Activated naive CD4-positive, alpha-beta T cell treated with anti-CD3 and anti-CD28 coated beads, Interleukin-2, amount 50 U/mL, for 16 hours (primary cell): ENCODE measurements around the gene USP15.

Source experiments
- DNase-seq: peaks from one replicate; pipeline ENCODE4 v3.0.0-alpha.2; 2020

USP15 gene

DNA sequence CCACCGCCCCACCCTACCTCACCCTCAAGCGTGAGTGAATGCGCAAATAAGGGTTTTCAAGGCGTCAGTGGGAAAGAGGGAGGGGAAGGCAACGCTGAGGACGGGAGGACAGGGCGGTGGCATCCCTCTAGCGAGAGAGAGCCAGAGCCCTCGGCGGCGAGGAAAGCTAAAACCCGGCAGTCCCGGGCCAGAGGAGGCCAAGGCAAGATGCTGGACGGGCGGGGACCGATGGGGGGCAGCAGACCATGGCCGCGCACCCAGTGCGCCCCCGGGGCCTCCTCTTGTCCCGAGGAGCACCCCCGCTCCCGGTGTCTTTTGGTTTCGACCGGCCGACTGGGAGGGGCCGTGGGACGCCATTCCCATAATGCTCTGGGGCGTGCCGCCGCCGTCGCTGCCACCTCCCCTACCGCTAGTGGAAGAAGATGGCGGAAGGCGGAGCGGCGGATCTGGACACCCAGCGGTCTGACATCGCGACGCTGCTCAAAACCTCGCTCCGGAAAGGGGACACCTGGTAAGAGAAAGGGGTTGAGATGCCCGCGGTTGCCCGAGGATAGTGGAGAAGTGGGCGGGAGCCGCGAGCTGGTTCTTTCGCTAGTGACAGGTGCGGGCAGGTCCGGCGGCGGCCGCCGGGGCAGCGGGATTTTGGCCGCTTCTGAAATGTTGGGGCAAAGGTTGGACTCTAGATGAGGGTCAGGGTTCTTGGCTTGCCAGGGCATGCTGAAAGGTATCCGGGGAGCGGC, at the start of gene USP15:
Gene USP15 (plus strand): TSS at position 412 of the 740 bp plus-strand sequence. CDS start 11 bp downstream, at position 423.
- DNase-seq: peak; percentile 96

DNA sequence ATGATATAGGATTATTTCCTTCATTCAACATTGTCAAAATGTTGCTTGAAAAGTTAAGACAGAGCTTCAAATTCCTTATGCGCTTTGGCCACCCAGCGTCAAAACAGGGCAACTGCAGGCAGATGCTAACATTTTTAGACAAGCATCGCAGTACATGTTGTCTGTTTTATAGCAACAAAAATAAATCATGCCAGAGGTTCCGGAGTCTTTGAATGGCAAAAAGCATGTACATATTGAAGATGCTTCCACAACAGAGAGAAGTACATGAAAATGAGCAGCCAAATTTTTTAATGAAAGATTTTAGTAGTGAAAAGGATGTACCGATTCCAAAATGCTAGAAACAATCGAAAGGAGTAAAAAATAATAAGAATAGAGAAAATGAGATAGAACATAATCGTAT, 49.8 kb upstream of the USP15 start:
- peak; percentile 49 for DNase-seq

- no peak for DNase-seq
These were observed 48.7 kb upstream of the USP15 start for GRCh38 chr12:62211510-62211909.

DNA sequence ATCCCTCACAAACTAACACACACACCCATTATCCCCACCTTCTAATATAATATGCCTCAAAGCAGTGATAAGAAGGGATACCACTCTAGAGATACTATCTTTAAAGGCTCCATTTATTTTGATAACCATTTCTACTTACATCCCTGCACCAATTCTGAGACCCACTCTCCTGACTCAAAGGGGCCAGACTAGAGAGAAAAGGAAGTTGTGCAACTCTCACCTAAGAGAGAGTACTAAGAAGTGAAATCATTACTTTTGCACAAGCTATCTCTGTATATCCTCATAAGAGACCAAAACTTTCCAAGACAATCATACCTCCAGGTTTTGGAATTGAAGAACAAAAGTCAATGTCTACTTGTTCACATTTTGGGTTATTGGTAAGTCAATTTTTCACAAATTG, 45.4 kb upstream of the USP15 start:
- DNase-seq: no peak

GRCh38 chr12:62215506-62215905, 44.7 kb upstream of the USP15 start:
- DNase-seq: no peak

DNA sequence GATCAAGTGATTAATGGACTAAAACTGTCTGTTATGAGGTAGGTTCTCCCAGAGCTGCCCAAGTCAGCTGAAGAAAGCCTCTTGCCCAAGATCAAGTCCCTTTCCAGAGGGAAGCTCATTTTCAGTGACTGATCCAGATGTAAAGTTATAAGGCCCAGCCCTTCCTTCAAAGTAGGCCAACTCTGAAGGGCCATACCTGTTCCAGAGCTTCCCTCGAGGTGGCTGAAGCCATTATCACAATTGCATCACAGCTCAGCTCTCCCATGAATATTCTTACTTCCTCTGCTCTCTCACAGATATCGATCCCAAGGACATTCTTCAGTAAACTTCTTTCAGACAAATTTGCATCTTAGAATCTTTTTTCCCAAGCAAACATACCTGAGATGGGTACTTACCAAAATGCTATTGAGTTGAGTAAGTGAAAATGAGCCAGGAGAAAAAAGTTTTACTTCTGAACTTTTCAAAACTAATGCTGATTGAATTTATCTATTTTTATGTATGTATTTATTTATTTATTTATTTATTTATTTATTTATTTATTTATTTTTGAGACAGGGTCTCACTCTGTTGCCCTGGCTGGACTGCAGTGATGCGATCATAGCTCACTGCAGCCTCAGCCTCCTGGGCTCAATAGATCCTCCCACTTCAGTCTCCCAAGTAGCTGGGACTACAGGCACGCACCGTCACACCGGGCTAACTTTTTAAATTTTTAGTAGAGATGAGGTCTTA, 42.6 kb upstream of the USP15 start:
- DNase-seq: no peak

GRCh38 chr12:62221107-62221506, 39.1 kb upstream of the USP15 start:
- no peak for DNase-seq

GRCh38 chr12:62224601-62225000, 35.6 kb upstream of the USP15 start:
- DNase-seq: no peak

- DNase-seq: no peak
These were observed 33.1 kb upstream of the USP15 start for GRCh38 chr12:62227091-62227490.

- DNase-seq: no peak
These were observed 29.6 kb upstream of the USP15 start for GRCh38 chr12:62230652-62231051.

- DNase-seq: no peak
These were observed 28.0 kb upstream of the USP15 start for GRCh38 chr12:62232143-62232729.

- no peak for DNase-seq
These were observed 26.4 kb upstream of the USP15 start for GRCh38 chr12:62233805-62234204.

DNA sequence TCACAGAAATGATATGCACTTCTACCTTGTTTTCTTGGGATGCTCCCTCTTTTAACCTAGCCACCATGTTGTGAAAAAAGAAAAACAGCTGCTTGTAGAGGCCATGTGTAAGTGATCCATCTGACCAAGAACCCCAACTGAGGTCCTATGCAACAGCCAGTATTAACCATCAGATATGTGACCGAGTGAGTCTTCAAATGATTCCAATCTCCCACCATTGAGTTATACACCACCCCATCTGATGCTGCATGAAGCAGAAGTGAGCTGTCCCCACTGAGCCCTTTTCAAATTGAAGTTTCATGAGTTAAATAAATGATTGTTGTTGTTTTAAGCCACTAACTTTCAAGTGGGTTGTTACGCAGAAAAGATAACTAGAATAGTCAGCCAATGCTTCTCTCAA, 20.6 kb upstream of the USP15 start:
- no peak for DNase-seq

DNA sequence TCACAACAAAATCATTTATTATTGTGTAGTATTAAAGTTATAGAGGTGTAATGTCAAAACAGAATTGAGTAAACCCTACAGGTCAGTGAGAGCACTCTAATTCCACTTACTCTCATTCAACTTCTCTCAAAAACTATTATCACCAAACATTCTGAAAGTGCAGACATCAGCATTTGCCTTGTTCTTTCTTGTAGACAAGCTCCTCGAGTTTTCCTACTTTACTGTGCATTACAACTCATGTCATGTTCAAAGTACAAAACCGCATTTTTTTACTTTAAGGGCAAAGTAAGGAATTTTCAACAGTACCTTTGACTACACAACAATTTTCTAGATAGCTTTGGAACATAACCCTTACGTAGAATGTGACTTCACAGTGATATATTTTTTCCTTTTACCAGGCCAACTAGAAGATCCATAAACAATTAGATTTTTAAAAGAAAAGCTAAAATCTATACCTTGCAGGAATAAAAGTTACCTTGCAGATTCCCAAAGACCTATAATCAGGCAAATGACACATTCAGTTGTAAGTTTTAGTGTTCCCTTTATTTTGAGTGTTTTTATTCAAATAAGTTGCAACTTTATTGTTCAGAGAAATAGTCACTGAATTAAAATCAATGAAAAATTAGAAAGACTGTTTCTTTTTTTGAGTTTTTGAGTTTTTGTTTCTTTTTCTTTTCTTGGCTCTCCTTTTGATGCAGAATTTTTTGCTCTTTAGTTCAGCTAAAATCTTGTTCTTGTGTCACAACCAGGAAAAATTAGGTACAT, 12.7 kb upstream of the USP15 start:
- no peak for DNase-seq

DNA sequence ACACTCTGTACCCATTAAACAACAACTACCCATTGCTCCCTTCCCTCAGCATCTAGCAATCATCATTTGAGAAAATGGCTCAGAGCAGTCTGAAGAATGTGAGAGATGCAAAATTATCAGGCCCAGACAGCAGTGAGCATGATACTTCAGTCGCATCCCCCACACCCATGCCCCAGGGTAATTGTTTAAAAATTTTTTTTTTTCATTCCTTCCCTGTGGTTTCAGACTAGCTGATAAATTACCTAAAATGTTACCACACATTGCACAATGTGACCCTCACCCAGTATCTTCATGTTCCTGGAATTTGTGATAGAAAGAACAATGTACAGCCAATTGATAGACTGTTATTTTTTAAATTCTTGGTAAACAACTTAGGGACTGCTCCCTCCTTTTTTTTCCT, 11.3 kb upstream of the USP15 start:
- no peak for DNase-seq

DNA sequence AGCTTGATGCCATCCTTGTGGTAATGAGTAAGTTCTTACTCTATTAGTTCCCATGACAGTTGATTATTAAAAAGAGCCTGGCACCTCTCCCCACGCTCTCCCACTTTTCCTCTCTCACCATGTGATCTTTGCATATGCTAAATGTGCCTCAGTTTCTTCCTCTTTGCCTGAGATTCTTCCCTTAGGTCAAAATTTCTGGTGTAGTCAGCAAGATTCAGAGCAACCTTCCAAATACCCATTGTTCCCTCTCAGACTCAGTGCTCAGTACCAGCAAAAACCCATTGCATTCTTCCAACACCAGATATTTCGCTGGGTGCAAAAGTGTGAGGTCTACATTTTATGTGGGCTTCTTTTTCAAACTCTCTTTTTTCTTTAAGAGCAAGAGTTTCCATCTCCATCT, 10.8 kb upstream of the USP15 start:
- DNase-seq: no peak

- no peak for DNase-seq
These were observed 9.3 kb upstream of the USP15 start for GRCh38 chr12:62250671-62251608.

DNA sequence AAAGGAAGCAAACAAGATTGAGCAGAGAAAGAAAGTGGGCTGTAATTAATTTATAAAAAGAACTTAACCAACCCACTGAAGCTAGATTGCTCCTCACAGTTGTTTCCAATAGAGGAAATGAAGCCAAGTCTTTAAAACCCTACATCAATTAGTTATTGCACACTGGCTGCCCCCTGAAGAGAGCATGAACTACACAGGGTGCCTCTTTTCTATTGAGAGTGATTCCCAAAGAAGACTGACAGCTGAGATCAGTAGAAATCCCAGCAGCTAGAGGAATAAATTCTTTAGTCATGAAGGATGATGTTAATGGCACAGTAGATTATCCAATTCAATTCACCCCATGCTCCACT, 8.6 kb upstream of the USP15 start:
- no peak for DNase-seq

DNA sequence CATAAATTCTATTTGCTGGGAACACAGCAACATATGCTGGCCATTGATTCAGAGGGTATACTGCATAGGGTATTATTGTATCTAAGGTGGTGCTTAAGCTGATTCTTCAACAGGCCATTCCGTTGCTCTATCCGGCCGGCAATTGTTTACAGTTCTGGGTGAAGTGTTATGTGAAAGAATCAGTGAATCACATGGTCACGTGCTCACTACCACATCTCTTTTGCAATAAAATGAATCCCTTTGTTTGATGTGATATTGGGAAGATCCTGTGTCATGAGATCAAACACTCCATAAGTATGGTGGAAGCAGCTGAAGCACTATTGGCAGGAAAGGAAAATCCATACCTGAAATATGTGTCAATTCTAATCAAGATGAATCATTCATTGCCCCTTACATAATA, 7.6 kb upstream of the USP15 start:
- no peak for DNase-seq

GRCh38 chr12:62254967-62255366, 5.2 kb upstream of the USP15 start:
- no peak for DNase-seq

GRCh38 chr12:62256408-62257096, 3.7 kb upstream of the USP15 start:
- peak; percentile 82 for DNase-seq

GRCh38 chr12:62258231-62258630, 2.0 kb upstream of the USP15 start:
- DNase-seq: no peak
